H1 (cell line): ENCODE data around the gene ZNF595.

Experiments
- BRCA1 ChIP-seq: IDR thresholded peaks from 2 replicates; pipeline ENCODE4 v1.6.1; 2012; ENCODE audit warnings: low read depth, low read length, improper control_type of control experiment
- CTCF ChIP-seq, 3 experiments: IDR thresholded peaks; 1 replicate in 2 of 3; 2 replicates in 1 of 3; pipeline versions ENCODE4 v1.5.1 to v1.6.1; 2011; ENCODE audit warnings: low read length in 3 of 3, mild to moderate bottlenecking in 3 of 3, inconsistent platforms in 2 of 3, low read depth in 1 of 3, moderate library complexity in 1 of 3; ENCODE audit not compliant: insufficient read depth in 1 of 3; ENCODE audit errors: control extremely low read depth in 1 of 3
- NANOG ChIP-seq: IDR thresholded peaks from 2 replicates; pipeline ENCODE4 v1.6.1; 2011; ENCODE audit warnings: low read length, low read depth, mild to moderate bottlenecking, inconsistent platforms; ENCODE audit not compliant: insufficient read depth, poor library complexity, severe bottlenecking
- RFX5 ChIP-seq: IDR thresholded peaks from 2 replicates; pipeline ENCODE4 v1.6.1; 2011; ENCODE audit warnings: low read depth, low read length, improper control_type of control experiment, borderline replicate concordance

GRCh38 chr4:125091-125771 lies 72.1 kb downstream of the ZNF595 start:
- TF ChIP-seq RFX5 (no peak), NANOG (no peak), BRCA1 (no peak), CTCF (IDR thresholded peaks at IDR 0.05; ENCODE audit: control extremely low read depth in 1 of 3, insufficient read depth in 1 of 3, low read depth in 1 of 3, low read length in 3 of 3) (no peak)
